MCF 10A (cell line): ENCODE measurements around the gene ABLIM1. TPM values are rescaled to one million over a fixed set of nuclear protein-coding genes. Genes with fewer than 3 reads are reported as not detected.

Experiments used
- BruUV-seq: library from RNA; stranded (reverse); fragments of 400-500 nt; replicated peaks from 2 replicates; lab custom pipeline; 2021; lab: Mats Ljungman, UMichigan
- CTCF ChIA-PET: fragments of 300-600 bp; sonication (Branson Sonifier 250); formaldehyde crosslinking; extraction: SDS; loops from one replicate; lab custom pipeline; 2021; ENCODE audit warnings: antibody characterized with exemption, inconsistent platforms; lab: Yijun Ruan, JAX
- POLR2A ChIA-PET: fragments of 300-600, 350-650 bp; sonication (Branson Sonifier 250); formaldehyde crosslinking; extraction: SDS; loops from one replicate; lab custom pipeline; 2020; ENCODE audit warnings: antibody characterized with exemption, inconsistent platforms; lab: Yijun Ruan, JAX
- DNase-seq: peaks from one replicate; pipeline ENCODE4 v3.0.0-alpha.2; 2018; ENCODE audit not compliant: unreplicated experiment
- H3K27ac Mint-ChIP-seq: one replicate; pipeline ENCODE4 v1.8.0; 2022; ENCODE audit warnings: mild to moderate bottlenecking, low read depth, mixed read lengths; ENCODE audit not compliant: unreplicated experiment
- H3K27me3 Mint-ChIP-seq: one replicate; pipeline ENCODE4 v1.8.0; 2022; ENCODE audit warnings: mixed read lengths; ENCODE audit not compliant: insufficient read depth, unreplicated experiment
- H3K36me3 Mint-ChIP-seq: one replicate; pipeline ENCODE4 v1.8.0; 2022; ENCODE audit warnings: mild to moderate bottlenecking, moderate library complexity, mixed read lengths; ENCODE audit not compliant: insufficient read depth, unreplicated experiment
- H3K4me1 Mint-ChIP-seq: one replicate; pipeline ENCODE4 v1.8.0; 2022; ENCODE audit warnings: mixed read lengths; ENCODE audit not compliant: insufficient read depth, unreplicated experiment
- H3K4me3 Mint-ChIP-seq: one replicate; pipeline ENCODE4 v1.8.0; 2022; ENCODE audit warnings: mild to moderate bottlenecking, moderate library complexity, mixed read lengths; ENCODE audit not compliant: unreplicated experiment
- H3K9me3 Mint-ChIP-seq: one replicate; pipeline ENCODE4 v1.8.0; 2022; ENCODE audit warnings: mixed read lengths; ENCODE audit not compliant: unreplicated experiment
- intact Hi-C: fragments of 100-400 bp; cut with micrococcal nuclease; formaldehyde crosslinking; loops from 2 replicates; pipeline ENCODE4 v1.14.1; 2022
- total RNA-seq: library from RNA; stranded (reverse); gene quantifications from 2 replicates; pipeline ENCODE4 v1.2.3, GENCODE V29; 2022
- TF ChIP-seq, protein P1 (sequence below): fragments of 200-600 bp; IDR thresholded peaks from one replicate; pipeline ENCODE4 v1.8.0; 2022; ENCODE audit warnings: antibody characterized with exemption, mild to moderate bottlenecking; ENCODE audit not compliant: unreplicated experiment

The ABLIM1 gene
- total RNA-seq, 1 experiment from 2014 or later: 94.5 TPM

- no peak for DNase-seq
- intact Hi-C loops: no loop called here
- no TSS peak for BruUV-seq
- H3K4me3 Mint-ChIP-seq: no peak overlapping the region
- peaks cover 21% of the 10 kb centered on the region for H3K4me1 Mint-ChIP-seq
- TF ChIP-seq, protein P1, sequence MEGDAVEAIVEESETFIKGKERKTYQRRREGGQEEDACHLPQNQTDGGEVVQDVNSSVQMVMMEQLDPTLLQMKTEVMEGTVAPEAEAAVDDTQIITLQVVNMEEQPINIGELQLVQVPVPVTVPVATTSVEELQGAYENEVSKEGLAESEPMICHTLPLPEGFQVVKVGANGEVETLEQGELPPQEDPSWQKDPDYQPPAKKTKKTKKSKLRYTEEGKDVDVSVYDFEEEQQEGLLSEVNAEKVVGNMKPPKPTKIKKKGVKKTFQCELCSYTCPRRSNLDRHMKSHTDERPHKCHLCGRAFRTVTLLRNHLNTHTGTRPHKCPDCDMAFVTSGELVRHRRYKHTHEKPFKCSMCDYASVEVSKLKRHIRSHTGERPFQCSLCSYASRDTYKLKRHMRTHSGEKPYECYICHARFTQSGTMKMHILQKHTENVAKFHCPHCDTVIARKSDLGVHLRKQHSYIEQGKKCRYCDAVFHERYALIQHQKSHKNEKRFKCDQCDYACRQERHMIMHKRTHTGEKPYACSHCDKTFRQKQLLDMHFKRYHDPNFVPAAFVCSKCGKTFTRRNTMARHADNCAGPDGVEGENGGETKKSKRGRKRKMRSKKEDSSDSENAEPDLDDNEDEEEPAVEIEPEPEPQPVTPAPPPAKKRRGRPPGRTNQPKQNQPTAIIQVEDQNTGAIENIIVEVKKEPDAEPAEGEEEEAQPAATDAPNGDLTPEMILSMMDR: no peak
- no peaks in the 10 kb centered on the region for H3K9me3 Mint-ChIP-seq
- CTCF ChIA-PET: interaction anchor here (0.6 to 1.2 kb wide), 4 partner anchors 13 to 234 kb away, joined by 3 to 5 read pairs (median 3); no protein-coding TSS in a partner anchor
- POLR2A ChIA-PET: interaction anchor here (0.5 to 0.6 kb wide), 2 partner anchors 98 to 154 kb away, joined by 3 read pairs; no protein-coding TSS in a partner anchor
- no peaks in the 10 kb centered on the region for H3K27me3 Mint-ChIP-seq
- H3K27ac Mint-ChIP-seq: no peak overlapping the region
- no peaks in the 10 kb centered on the region for H3K36me3 Mint-ChIP-seq
These were observed 258.5 kb downstream of the ABLIM1 start for GRCh38 chr10:114399576-114399975.

DNA sequence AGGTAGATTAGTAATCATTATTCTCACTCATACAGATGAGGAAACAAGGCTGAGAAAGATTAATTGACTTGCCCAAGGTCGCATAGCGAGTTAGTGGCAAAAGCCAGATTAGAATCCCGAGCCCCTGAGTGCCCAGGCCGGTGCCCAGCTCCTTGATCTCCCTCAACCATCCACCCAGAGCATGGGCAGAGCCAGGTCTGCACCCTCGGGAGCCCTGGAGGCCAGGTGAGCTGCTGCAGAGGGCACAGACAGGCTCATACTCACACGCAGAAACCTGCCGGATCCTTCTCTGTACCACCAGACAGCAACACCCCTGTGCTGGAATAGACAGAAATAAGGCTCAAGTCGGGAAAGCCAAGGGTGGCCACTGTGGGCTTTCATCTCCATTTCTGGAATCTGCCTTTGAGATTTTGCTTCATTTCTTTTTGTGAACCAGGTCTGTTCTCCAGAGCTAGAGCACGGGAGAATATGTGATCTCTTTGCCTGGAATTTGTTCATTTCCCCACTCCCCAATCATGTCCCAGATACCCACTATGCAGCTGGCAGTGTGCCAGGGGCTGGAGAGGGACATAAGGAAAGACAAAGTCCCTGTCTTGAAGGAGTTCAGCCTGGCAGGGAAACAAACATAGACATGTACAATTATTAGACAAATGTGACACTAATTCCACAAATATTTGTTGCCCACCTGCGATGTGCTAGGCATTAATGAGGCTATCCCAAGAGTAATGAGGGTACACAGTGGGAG is 259.3 kb downstream of the ABLIM1 start:
- no TSS peak for BruUV-seq
- ChIA-PET CTCF (interaction anchor here (0.7 kb wide), 2 partner anchors 306 to 386 kb away, joined by 3 read pairs; no protein-coding TSS in a partner anchor), POLR2A (interaction anchor here (1.2 kb wide), 1 partner anchor 11 kb away, joined by 3 read pairs; no protein-coding TSS in a partner anchor)
- intact Hi-C loops: no loop called here
- TF ChIP-seq, protein P1: no peak
- H3K27me3 Mint-ChIP-seq: no peaks in the 10 kb centered on the region
- no peaks in the 10 kb centered on the region for H3K9me3 Mint-ChIP-seq
- no peak for DNase-seq
- peaks cover 29% of the 10 kb centered on the region for H3K4me1 Mint-ChIP-seq
- no peaks in the 10 kb centered on the region for H3K36me3 Mint-ChIP-seq
- no peak overlapping the region for H3K4me3 Mint-ChIP-seq
- H3K27ac Mint-ChIP-seq: no peak overlapping the region

DNA sequence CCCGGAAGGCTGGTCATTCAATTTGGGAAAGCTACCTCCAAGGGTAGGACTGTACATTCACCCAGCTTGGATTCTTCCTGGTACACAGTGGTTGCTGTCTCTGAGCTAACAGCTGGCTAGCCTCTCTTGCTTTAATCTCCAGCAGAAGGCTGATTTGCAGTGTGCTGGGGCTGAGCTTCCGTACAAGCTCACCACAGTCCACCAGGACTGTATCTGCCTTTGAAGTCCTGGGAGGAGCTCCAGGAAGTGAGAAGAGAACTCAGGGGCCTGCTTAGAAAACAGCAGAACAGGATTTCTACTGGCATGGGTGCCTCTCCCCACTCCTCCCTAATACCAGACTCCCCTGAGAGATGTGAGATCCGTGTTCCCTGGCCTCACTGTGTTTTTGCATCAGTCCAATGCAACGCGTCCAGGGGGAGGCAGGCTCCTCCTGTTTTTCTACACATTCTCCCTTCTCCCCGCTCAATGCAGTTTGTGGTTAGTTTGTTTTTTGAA is 260.4 kb downstream of the ABLIM1 start:
- Mint-ChIP-seq H3K27ac (no peak overlapping the region), H3K4me1 (peaks cover 37% of the 10 kb centered on the region), H3K9me3 (no peaks in the 10 kb centered on the region), H3K36me3 (no peaks in the 10 kb centered on the region), H3K4me3 (no peak overlapping the region), H3K27me3 (no peaks in the 10 kb centered on the region)
- no peak for DNase-seq
- intact Hi-C loops: no loop called here
- TF ChIP-seq, protein P1: no peak
- POLR2A ChIA-PET: interaction anchor here (1.2 kb wide), 1 partner anchor 12 kb away, joined by 3 read pairs; no protein-coding TSS in a partner anchor
- BruUV-seq: no TSS peak
- CTCF ChIA-PET: interaction anchor here (0.7 kb wide), 3 partner anchors 76 to 387 kb away, joined by 3 to 4 read pairs (median 3); no protein-coding TSS in a partner anchor

- ChIA-PET POLR2A (interaction anchor here (1.1 kb wide), 1 partner anchor 29 kb away, joined by 3 read pairs; no protein-coding TSS in a partner anchor), CTCF (no interaction called here)
- no peaks in the 10 kb centered on the region for H3K27me3 Mint-ChIP-seq
- no peaks in the 10 kb centered on the region for H3K36me3 Mint-ChIP-seq
- no peaks in the 10 kb centered on the region for H3K9me3 Mint-ChIP-seq
- peaks cover 37% of the 10 kb centered on the region for H3K4me1 Mint-ChIP-seq
- TF ChIP-seq, protein P1: no peak
- no TSS peak for BruUV-seq
- intact Hi-C loops: no loop called here
- no peak overlapping the region for H3K27ac Mint-ChIP-seq
- no peak overlapping the region for H3K4me3 Mint-ChIP-seq
- DNase-seq: no peak
These were observed 261.6 kb downstream of the ABLIM1 start for GRCh38 chr10:114396464-114396863.
